Epithelial cell of esophagus (primary cell): ENCODE results near the gene C1R.
"Not testable (repeated sequence)": the region's sequence is repeated elsewhere in the genome, so short reads cannot be mapped to it uniquely, and the experiment has no call there.

ENCODE experiments used
- DNase-seq: peaks from one replicate; pipeline ENCODE4 v3.0.0; 2010; ENCODE audit warnings: low read depth
- H3K4me3 ChIP-seq: 2 replicates; pipeline ENCODE4 v1.5.1; 2011; ENCODE audit warnings: mild to moderate bottlenecking, low read length, control low read depth
- TF ChIP-seq, protein P1 (sequence below): IDR thresholded peaks from 2 replicates; pipeline ENCODE4 v1.5.1; 2011; ENCODE audit warnings: low read depth, mild to moderate bottlenecking, low read length, control low read depth, inconsistent platforms; ENCODE audit not compliant: insufficient read depth; ENCODE audit errors: missing control alignments

C1R gene

DNA sequence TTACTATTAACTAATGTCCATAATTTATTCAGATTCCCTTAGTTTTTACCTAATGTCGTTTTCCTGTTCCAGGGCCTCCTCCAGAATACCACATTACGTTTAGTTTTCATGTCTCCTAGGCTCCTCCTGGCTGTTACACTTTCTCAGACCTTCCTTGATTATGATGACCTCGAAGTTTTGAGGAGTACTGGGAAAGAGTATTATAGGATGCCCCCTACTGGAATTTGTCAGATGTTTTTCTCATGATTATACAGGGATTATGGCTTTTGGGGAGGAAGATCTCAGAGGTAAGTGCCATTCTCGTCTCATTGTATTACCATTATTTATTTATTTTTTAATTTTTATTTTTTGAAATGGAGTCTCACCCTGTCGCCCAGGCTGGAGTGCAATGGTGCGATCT, 49.4 kb downstream of the C1R start:
- DNase-seq: peak; percentile 65

DNA sequence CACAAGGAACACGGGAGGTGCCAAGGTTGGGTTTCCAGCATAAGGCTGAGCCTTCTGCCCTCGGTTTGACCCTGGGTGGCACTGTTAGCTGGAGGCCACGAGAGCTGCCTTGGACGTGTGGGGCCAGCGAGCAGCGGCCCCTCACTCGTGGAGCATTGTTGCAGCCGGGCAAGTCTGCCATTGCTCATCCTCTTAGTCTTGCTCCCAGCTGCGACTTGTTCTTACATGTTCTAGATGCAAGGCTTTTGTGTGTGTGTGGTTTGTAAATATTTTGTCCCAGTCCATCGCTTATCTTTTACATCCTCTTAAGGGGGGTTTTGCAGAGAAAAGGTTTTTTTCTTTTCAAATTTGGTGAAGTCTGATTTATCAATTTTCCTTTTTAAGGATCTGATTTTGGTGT, 52.8 kb downstream of the C1R start:
- DNase-seq: peak; percentile 86
- H3K4me3 ChIP-seq: no peak overlapping the region
- TF ChIP-seq, protein P1, sequence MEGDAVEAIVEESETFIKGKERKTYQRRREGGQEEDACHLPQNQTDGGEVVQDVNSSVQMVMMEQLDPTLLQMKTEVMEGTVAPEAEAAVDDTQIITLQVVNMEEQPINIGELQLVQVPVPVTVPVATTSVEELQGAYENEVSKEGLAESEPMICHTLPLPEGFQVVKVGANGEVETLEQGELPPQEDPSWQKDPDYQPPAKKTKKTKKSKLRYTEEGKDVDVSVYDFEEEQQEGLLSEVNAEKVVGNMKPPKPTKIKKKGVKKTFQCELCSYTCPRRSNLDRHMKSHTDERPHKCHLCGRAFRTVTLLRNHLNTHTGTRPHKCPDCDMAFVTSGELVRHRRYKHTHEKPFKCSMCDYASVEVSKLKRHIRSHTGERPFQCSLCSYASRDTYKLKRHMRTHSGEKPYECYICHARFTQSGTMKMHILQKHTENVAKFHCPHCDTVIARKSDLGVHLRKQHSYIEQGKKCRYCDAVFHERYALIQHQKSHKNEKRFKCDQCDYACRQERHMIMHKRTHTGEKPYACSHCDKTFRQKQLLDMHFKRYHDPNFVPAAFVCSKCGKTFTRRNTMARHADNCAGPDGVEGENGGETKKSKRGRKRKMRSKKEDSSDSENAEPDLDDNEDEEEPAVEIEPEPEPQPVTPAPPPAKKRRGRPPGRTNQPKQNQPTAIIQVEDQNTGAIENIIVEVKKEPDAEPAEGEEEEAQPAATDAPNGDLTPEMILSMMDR: no peak

More for the DNA sequence above, 49.4 kb downstream of the C1R start:
- no peak overlapping the region for H3K4me3 ChIP-seq
- TF ChIP-seq, protein P1: peak; percentile 45

DNA sequence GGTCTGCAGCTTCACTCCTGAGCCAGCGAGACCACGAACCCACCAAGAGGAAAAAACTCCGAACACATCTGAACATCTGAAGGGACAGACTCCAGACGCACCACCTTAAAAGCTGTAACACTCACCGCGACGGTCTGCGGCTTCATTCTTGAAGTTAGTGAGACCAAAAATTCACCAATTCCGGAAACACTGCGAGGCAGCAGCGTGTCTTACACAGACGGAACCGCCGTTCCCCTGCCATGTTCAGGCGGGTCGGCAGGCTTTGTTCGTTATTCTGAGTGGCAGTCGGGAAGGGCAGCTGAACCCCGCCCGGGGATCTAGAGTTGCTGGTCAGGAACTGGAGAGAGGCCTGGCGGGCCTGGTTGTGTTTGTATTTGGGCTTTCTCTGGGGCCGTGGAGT, 53.7 kb downstream of the C1R start:
- DNase-seq: no peak
- TF ChIP-seq, protein P1: no peak
- H3K4me3 ChIP-seq: no peak overlapping the region

DNA sequence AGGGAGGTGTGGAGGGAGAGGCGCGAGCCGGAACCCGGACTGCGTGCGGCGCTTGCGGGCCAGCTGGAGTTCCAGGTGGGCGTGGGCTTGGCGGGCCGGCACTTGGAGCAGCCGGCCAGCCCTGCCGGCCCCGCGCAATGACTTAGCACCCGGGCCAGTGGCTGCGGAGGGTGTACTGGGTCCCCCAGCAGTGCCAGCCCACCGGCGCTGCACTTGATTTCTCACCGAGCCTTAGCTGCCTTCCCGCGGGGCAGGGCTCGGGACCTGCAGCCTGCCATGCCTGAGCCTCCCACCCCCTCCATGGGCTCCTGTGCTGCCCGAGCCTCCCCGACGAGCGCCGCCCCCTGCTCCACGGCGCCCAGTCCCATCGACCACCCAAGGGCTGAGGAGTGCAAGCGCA, 54.8 kb downstream of the C1R start:
- DNase-seq, H3K4me3 ChIP-seq: not testable (repeated sequence)

DNA sequence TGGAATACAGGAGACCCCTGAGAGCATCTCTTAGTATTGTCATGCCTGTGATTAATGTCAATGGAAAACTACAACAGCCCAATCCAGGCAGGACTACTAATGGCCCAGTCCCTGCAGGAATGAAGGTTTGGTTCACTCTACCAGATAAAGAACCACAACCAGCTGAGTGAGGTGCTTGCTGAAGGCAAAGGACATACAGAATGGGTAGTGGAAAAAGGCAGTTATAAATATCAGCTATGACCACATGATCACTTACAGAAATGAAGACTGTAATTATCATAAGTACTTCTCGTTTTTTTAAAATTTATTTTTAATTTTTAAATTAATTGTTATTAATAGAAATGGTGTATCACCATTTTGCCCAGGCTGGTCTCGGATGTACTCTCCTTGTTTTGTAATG, 56.8 kb downstream of the C1R start:
- DNase-seq: no peak

DNA sequence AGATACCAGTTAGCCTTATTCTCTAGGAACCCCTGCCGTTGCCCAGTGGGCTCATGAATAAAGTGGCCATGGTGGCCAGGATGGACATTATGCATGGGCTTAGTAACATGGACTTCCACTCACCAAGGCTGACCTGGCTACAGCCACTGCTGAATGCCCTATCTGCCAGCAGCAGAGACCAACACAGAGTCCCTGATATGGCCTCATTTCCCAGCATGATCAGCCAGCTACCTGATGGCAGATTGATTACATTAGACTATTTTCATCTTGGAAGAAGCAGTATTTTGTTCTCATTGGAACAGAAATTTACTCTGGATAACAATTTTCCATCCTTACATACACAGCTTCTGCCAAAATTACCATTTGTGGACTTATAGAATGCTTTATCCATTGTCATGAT, 57.8 kb downstream of the C1R start:
- H3K4me3 ChIP-seq: no peak overlapping the region
- no peak for DNase-seq
- TF ChIP-seq, protein P1: no peak

More for the DNA sequence above, 56.8 kb downstream of the C1R start:
- TF ChIP-seq, protein P1: no peak
- no peak overlapping the region for H3K4me3 ChIP-seq

DNA sequence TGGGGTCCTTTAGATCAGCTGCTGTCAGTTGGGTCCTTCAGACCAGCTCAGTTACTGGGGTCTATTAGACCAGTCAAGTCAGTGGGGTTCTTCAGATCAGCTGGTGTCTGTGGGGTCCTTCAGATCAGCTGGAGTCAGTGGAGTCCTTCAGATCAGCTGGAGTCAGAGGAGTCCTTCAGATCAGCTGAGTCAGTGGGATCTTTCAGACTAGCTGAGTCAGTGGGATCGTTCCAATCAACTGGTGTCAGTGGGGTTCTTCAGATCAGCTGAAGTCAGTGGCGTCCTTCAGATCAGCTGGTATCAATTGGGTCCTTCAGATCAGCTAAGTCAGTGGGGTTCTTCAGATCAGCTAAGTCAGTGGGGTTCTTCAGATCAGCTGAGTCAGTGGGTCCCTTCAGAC, 59.3 kb downstream of the C1R start:
- DNase-seq: no peak
- TF ChIP-seq, protein P1: no peak
- H3K4me3 ChIP-seq: no peak overlapping the region
